Islet precursor cell (in vitro differentiated cells): ENCODE measurements around the gene IPPK.

Source experiments
- DNase-seq: peaks from one replicate; pipeline ENCODE4 v3.0.0-alpha.2; 2018

IPPK gene

GRCh38 chr9:92655896-92656536 is 13.9 kb downstream of the IPPK start:
- no peak for DNase-seq

GRCh38 chr9:92655366-92655765 is 14.6 kb downstream of the IPPK start:
- DNase-seq = no peak

- DNase-seq = no peak
These were observed 15.2 kb downstream of the IPPK start for GRCh38 chr9:92654481-92655301.

GRCh38 chr9:92652461-92652860 is 17.5 kb downstream of the IPPK start:
- no peak for DNase-seq

GRCh38 chr9:92650839-92651621 is 18.9 kb downstream of the IPPK start:
- no peak for DNase-seq

GRCh38 chr9:92650296-92650695 is 19.6 kb downstream of the IPPK start:
- no peak for DNase-seq

GRCh38 chr9:92649007-92649406 is 20.9 kb downstream of the IPPK start:
- no peak for DNase-seq

- no peak for DNase-seq
These were observed 21.4 kb downstream of the IPPK start for GRCh38 chr9:92648474-92648971.

GRCh38 chr9:92647671-92648473 is 22.1 kb downstream of the IPPK start:
- DNase-seq = no peak

GRCh38 chr9:92645041-92645440 is 24.9 kb downstream of the IPPK start:
- no peak for DNase-seq

GRCh38 chr9:92644278-92644677 is 25.7 kb downstream of the IPPK start:
- no peak for DNase-seq

- DNase-seq = no peak
These were observed 27.4 kb downstream of the IPPK start for GRCh38 chr9:92642564-92642963.

- no peak for DNase-seq
These were observed 27.9 kb downstream of the IPPK start for GRCh38 chr9:92642041-92642451.

GRCh38 chr9:92641092-92641809 is 28.7 kb downstream of the IPPK start:
- DNase-seq = no peak

- no peak for DNase-seq
These were observed 29.4 kb downstream of the IPPK start for GRCh38 chr9:92640398-92641091.

- no peak for DNase-seq
These were observed 30.1 kb downstream of the IPPK start for GRCh38 chr9:92639791-92640271.

- no peak for DNase-seq
These were observed 30.8 kb downstream of the IPPK start for GRCh38 chr9:92639124-92639523.

- no peak for DNase-seq
These were observed 31.3 kb downstream of the IPPK start for GRCh38 chr9:92638621-92639101.

- DNase-seq = no peak
These were observed 31.9 kb downstream of the IPPK start for GRCh38 chr9:92637886-92638620.

- peak; percentile 36 for DNase-seq
These were observed 32.6 kb downstream of the IPPK start for GRCh38 chr9:92637326-92637725.
